GM23248 (cell line): ENCODE measurements around the gene CREB3L2.

ENCODE experiments used
- EZH2 ChIP-seq: fragments of 200-600 bp; sonication (generic); IDR thresholded peaks from 2 replicates; pipeline ENCODE4 v1.6.1; 2018; ENCODE audit warnings: antibody characterized with exemption, mild to moderate bottlenecking; ENCODE audit not compliant: insufficient read depth, poor library complexity, severe bottlenecking
- EZH2phosphoT487 ChIP-seq: fragments of 200-600 bp; sonication (generic); IDR thresholded peaks from 2 replicates; pipeline ENCODE4 v1.6.1; 2018; ENCODE audit warnings: antibody characterized with exemption, moderate library complexity, mild to moderate bottlenecking, low read depth; ENCODE audit not compliant: insufficient read depth

DNA sequence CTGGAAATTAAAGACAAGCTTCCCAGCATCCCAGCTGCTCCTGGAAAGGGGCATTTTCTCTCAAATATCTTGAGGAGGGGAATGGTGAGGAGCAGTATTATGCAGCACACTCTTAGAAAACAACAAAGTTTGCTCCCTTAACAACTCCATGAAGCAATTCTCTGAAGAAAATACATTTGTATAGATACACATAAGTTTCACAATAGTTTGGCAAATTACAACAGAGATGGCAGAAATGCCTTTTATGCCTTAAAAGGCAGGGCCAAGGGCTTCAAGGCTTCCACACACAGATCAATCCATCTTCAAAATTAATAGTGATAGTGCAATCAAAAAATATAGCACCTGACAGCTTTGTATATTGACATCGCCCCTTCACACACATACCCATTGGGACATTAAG lies 167.3 kb downstream of the CREB3L2 start:
- TF ChIP-seq EZH2 (no peak), EZH2phosphoT487 (no peak)
